ENCODE data around the gene TCF7L2. TPM values are rescaled to one million over a fixed set of nuclear protein-coding genes. Genes with fewer than 3 reads are reported as not detected.

The TCF7L2 gene
- polyA plus RNA-seq, 3 donors = 2.1 to 23.5 (median 6.1) TPM

DNA sequence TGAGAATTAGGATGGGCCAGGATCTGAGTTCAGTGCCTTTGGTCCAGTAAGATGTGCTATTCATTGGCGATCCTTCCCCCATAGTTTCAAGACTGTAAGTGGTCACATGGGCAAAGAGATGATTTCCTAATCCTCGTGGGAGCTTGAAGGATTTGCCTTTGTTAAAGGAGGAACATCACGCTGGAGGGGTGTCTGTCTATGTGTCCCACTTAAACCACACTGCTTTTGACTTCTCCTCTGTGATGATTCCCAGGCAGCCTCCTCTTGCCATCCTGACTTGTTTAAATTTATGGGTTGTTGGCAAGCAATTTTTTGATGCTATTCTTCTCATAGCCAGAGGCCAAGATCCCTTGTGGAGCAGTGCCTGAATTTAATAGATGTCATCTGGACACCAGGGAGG lies 154.0 kb downstream of the TCF7L2 start:
- peaks cover 3% of the 10 kb centered on the region in 2 donors for H3K27me3 ChIP-seq (ENCODE audit: control insufficient read depth in 2 of 2, insufficient read depth in 2 of 2, low read length in 2 of 2)
- no peak overlapping the region for H3K4me3 Mint-ChIP-seq
- no CpG with 5 or more reads among the region's 3 CpGs for WGBS (ENCODE audit: insufficient coverage)
- H3K27ac Mint-ChIP-seq = peak overlapping the region in 1 of 7 donors; percentile 12
- no peak overlapping the region for H3K4me2 ChIP-seq (replicated peaks; ENCODE audit: extremely low read depth, low read length, poor library complexity, severe bottlenecking)
- H3K36me3 ChIP-seq (replicated peaks in 1 of 2; ENCODE audit: control insufficient read depth in 1 of 2, insufficient read depth in 2 of 2, low read length in 2 of 2) = peaks cover 3 to 9% of the 10 kb centered on the region in 2 donors
- peaks cover 15 to 18% of the 10 kb centered on the region in 2 donors for H3K4me1 ChIP-seq (ENCODE audit: control insufficient read depth in 1 of 2, insufficient read depth in 2 of 2, low read length in 2 of 2)
- H3K27me3 Mint-ChIP-seq (ENCODE audit: low read depth in 3 of 3) = peaks cover 13 to 26% (median 16%) of the 10 kb centered on the region in 3 donors
- H3K36me3 Mint-ChIP-seq = peaks cover 36 to 48% of the 10 kb centered on the region in 2 donors
- H3K4me1 Mint-ChIP-seq = peaks cover 27% of the 10 kb centered on the region
- H3K9ac ChIP-seq (ENCODE audit: insufficient read depth, low read length, poor library complexity, severe bottlenecking) = no peak overlapping the region
- TF ChIP-seq, protein P1, sequence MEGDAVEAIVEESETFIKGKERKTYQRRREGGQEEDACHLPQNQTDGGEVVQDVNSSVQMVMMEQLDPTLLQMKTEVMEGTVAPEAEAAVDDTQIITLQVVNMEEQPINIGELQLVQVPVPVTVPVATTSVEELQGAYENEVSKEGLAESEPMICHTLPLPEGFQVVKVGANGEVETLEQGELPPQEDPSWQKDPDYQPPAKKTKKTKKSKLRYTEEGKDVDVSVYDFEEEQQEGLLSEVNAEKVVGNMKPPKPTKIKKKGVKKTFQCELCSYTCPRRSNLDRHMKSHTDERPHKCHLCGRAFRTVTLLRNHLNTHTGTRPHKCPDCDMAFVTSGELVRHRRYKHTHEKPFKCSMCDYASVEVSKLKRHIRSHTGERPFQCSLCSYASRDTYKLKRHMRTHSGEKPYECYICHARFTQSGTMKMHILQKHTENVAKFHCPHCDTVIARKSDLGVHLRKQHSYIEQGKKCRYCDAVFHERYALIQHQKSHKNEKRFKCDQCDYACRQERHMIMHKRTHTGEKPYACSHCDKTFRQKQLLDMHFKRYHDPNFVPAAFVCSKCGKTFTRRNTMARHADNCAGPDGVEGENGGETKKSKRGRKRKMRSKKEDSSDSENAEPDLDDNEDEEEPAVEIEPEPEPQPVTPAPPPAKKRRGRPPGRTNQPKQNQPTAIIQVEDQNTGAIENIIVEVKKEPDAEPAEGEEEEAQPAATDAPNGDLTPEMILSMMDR (IDR thresholded peaks at IDR 0.05) = no peak
- H3K79me2 ChIP-seq (ENCODE audit: insufficient read depth, low read length) = no peaks in the 10 kb centered on the region
- DNase-seq = peak in 1 of 3 donors; percentile 34
- peaks cover 98% of the 10 kb centered on the region for H4K20me1 ChIP-seq (ENCODE audit: insufficient read depth, low read length)
- H3K9me3 ChIP-seq (replicated peaks in 1 of 2; ENCODE audit: control insufficient read depth in 1 of 2, insufficient read depth in 1 of 2, low read length in 2 of 2) = no peaks in the 10 kb centered on the region
- H3K9me3 Mint-ChIP-seq = peaks cover 0 to 7% (median 0%) of the 10 kb centered on the region in 7 donors
- intact Hi-C loops (cut with micrococcal nuclease) = no loop called here
- H3K27ac ChIP-seq (ENCODE audit: low read depth in 1 of 2, low read length in 2 of 2) = no peak overlapping the region
- no peak overlapping the region for H2AFZ ChIP-seq (ENCODE audit: insufficient read depth, low read depth, low read length, poor library complexity, severe bottlenecking)
- H3K4me3 ChIP-seq (replicated peaks in 1 of 3; ENCODE audit: low read depth in 2 of 3, low read length in 3 of 3) = no peak overlapping the region

DNA sequence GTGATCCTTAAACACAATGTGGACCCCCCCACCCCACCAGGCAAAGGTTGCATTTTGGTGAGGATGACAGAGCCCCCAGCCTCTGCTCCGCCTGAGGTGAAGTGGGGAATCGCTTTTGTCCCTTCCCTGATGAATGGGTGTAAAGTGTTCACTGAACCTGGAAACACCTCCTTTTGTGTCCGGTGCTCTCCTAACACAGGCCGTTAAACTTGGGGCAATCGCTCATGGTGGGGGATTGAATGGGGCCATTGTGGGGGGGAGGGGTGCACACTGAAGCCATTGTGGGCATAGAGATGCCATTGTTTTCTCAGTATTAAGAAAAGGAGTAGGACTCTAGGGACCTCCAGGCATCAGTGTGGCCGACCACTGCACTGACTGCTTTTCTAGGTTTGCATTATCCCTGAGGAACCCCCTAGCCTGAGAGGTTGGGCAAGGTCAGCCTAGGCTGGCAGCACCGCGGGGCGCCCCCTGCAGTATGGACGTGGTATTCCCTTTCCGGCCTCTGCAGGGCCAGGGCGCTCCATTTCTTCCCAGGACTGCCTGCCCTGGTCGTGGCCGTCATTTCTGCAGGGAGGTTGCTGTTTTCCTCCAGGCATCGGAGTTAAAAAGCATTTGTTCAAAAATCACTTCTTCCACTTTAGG lies 158.3 kb downstream of the TCF7L2 start:
- Mint-ChIP-seq H3K9me3 (no peaks in the 10 kb centered on the region), H3K4me1 (peaks cover 9% of the 10 kb centered on the region), H3K36me3 (peaks cover 29 to 30% of the 10 kb centered on the region in 2 donors), H3K4me3 (no peak overlapping the region), H3K27me3 (ENCODE audit: low read depth in 3 of 3) (peaks cover 4 to 8% (median 6%) of the 10 kb centered on the region in 3 donors), H3K27ac (peak overlapping the region in 1 of 7 donors; percentile 14)
- Histone ChIP-seq H2AFZ (ENCODE audit: insufficient read depth, low read depth, low read length, poor library complexity, severe bottlenecking) (no peak overlapping the region), H3K9ac (ENCODE audit: insufficient read depth, low read length, poor library complexity, severe bottlenecking) (no peak overlapping the region), H3K9me3 (replicated peaks in 1 of 2; ENCODE audit: control insufficient read depth in 1 of 2, insufficient read depth in 1 of 2, low read length in 2 of 2) (no peaks in the 10 kb centered on the region), H3K27me3 (ENCODE audit: control insufficient read depth in 2 of 2, insufficient read depth in 2 of 2, low read length in 2 of 2) (no peaks in the 10 kb centered on the region), H3K4me2 (replicated peaks; ENCODE audit: extremely low read depth, low read length, poor library complexity, severe bottlenecking) (no peak overlapping the region), H3K4me3 (replicated peaks in 1 of 3; ENCODE audit: low read depth in 2 of 3, low read length in 3 of 3) (no peak overlapping the region), H3K27ac (ENCODE audit: low read depth in 1 of 2, low read length in 2 of 2) (no peak overlapping the region), H4K20me1 (ENCODE audit: insufficient read depth, low read length) (peaks cover 97% of the 10 kb centered on the region), H3K36me3 (replicated peaks in 1 of 2; ENCODE audit: control insufficient read depth in 1 of 2, insufficient read depth in 2 of 2, low read length in 2 of 2) (peaks cover 3 to 9% of the 10 kb centered on the region in 2 donors), H3K4me1 (ENCODE audit: control insufficient read depth in 1 of 2, insufficient read depth in 2 of 2, low read length in 2 of 2) (peaks cover 0 to 6% of the 10 kb centered on the region in 2 donors), H3K79me2 (ENCODE audit: insufficient read depth, low read length) (no peaks in the 10 kb centered on the region)
- 88% methylated on average over 13 of the region's 15 CpGs for WGBS (ENCODE audit: insufficient coverage)
- TF ChIP-seq, protein P1 (IDR thresholded peaks at IDR 0.05) = peak; percentile 88
- peak in 2 of 3 donors; percentile 33 to 50 for DNase-seq
- intact Hi-C loops (cut with micrococcal nuclease) = loop anchor here in 1 of 2 donors (5.0 kb wide), 1 partner anchor 386 kb away; no protein-coding TSS in a partner anchor
